Myocyte (in vitro differentiated cells): Measurements from ENCODE around the gene CDC42SE2. TPM values are rescaled to one million over a fixed set of nuclear protein-coding genes. Genes with fewer than 3 reads are reported as not detected.
"Not testable (repeated sequence)": the region's sequence is repeated elsewhere in the genome, so short reads cannot be mapped to it uniquely, and the experiment has no call there.

Source experiments
- DNase-seq: peaks from one replicate; pipeline ENCODE4 v3.0.0-alpha.2; 2012; ENCODE audit warnings: low read depth
- total RNA-seq: library from RNA; depleted of rRNA; stranded (reverse); fragments of >200 nt; gene quantifications from 2 replicates; pipeline ENCODE4 v1.2.3, GENCODE V29; 2014

The CDC42SE2 gene
- total RNA-seq, 1 donor from 2014 or later: 37.4 TPM

- DNase-seq: no peak
Measured at GRCh38 chr5:131364507-131365050, 100.7 kb downstream of the CDC42SE2 start.

- DNase-seq: no peak
Measured at GRCh38 chr5:131366428-131366827, 102.6 kb downstream of the CDC42SE2 start.

GRCh38 chr5:131367219-131367860 is 103.5 kb downstream of the CDC42SE2 start:
- DNase-seq: no peak

- DNase-seq: no peak
Measured at GRCh38 chr5:131368866-131369265, 105.0 kb downstream of the CDC42SE2 start.

- no peak for DNase-seq
Measured at GRCh38 chr5:131369558-131369957, 105.7 kb downstream of the CDC42SE2 start.

GRCh38 chr5:131371835-131372234 is 108.0 kb downstream of the CDC42SE2 start:
- no peak for DNase-seq

GRCh38 chr5:131373265-131373664 is 109.4 kb downstream of the CDC42SE2 start:
- no peak for DNase-seq

GRCh38 chr5:131375351-131375750 is 111.5 kb downstream of the CDC42SE2 start:
- DNase-seq: no peak

- DNase-seq: no peak
Measured at GRCh38 chr5:131377346-131377745, 113.5 kb downstream of the CDC42SE2 start.

- DNase-seq: no peak
Measured at GRCh38 chr5:131377785-131378325, 114.0 kb downstream of the CDC42SE2 start.

- DNase-seq: no peak
Measured at GRCh38 chr5:131378721-131379541, 115.1 kb downstream of the CDC42SE2 start.

GRCh38 chr5:131379723-131380122 is 115.9 kb downstream of the CDC42SE2 start:
- peak; percentile 45 for DNase-seq

- DNase-seq: not testable (repeated sequence)
Measured at GRCh38 chr5:131380238-131380637, 116.4 kb downstream of the CDC42SE2 start.

GRCh38 chr5:131381021-131381420 is 117.2 kb downstream of the CDC42SE2 start:
- no peak for DNase-seq

- no peak for DNase-seq
Measured at GRCh38 chr5:131381777-131382176, 117.9 kb downstream of the CDC42SE2 start.

- DNase-seq: peak; percentile 30
Measured at GRCh38 chr5:131382407-131383395, 118.8 kb downstream of the CDC42SE2 start.

GRCh38 chr5:131384173-131384572 is 120.3 kb downstream of the CDC42SE2 start:
- no peak for DNase-seq

GRCh38 chr5:131384616-131385214 is 120.9 kb downstream of the CDC42SE2 start:
- DNase-seq: no peak

GRCh38 chr5:131386124-131386523 is 122.3 kb downstream of the CDC42SE2 start:
- no peak for DNase-seq

GRCh38 chr5:131386779-131387178 is 122.9 kb downstream of the CDC42SE2 start:
- no peak for DNase-seq
